Measurements from ENCODE around the gene BAZ2A. TPM values are rescaled to one million over a fixed set of nuclear protein-coding genes. Genes with fewer than 3 reads are reported as not detected.

BAZ2A gene
- total and polyA plus RNA-seq, 12 donors: 21.9 to 115 (median 72.4) TPM

- intact Hi-C loops (cut with DNase I): loop anchor here in 1 of 2 donors (10.0 kb wide), 1 partner anchor 121 kb away; no protein-coding TSS in a partner anchor
- TF ChIP-seq CTCF (IDR thresholded peaks at IDR 0.05) (peak in 1 of 6 experiments; percentile 7), POLR2A (IDR thresholded peaks at IDR 0.05) (peak in 1 of 2 donors; percentile 78)
- Histone ChIP-seq H3K27ac (peak overlapping the region; percentile 61 to 96 (median 94)), H3K36me3 (replicated peaks in 1 of 2) (peaks cover 0 to 39% of the 10 kb centered on the region in 2 donors), H3K27me3 (no peaks in the 10 kb centered on the region), H3K9me3 (replicated peaks in 1 of 3) (no peaks in the 10 kb centered on the region), H3K4me3 (peak overlapping the region; percentile 7 to 84 (median 72)), H3K4me1 (replicated peaks in 1 of 2) (peaks cover 34 to 48% of the 10 kb centered on the region in 2 donors)
- 0 to 2% (median 1%) methylated on average over 13 to 20 of the region's 20 CpGs for WGBS, 4 donors
- DNase-seq: peak; percentile 90 to 97 (median 93)
These were observed 5.9 kb upstream of the BAZ2A start for GRCh38 chr12:56635806-56636674.

GRCh38 chr12:56634837-56635791 lies 5.0 kb upstream of the BAZ2A start:
- H3K36me3 ChIP-seq (replicated peaks in 1 of 2): peaks cover 0 to 30% of the 10 kb centered on the region in 2 donors
- H3K9me3 ChIP-seq (replicated peaks in 1 of 3): no peaks in the 10 kb centered on the region
- 0 to 1% (median 1%) methylated on average over 23 to 47 of the region's 47 CpGs for WGBS, 4 donors
- peak overlapping the region; percentile 61 to 96 (median 94) for H3K27ac ChIP-seq
- DNase-seq: peak; percentile 81 to 92 (median 87)
- peaks cover 38 to 54% of the 10 kb centered on the region in 2 donors for H3K4me1 ChIP-seq (replicated peaks in 1 of 2)
- peak overlapping the region; percentile 26 to 84 (median 70) for H3K4me3 ChIP-seq
- intact Hi-C loops (cut with DNase I): loop anchor here (5.0 to 10.0 kb wide), 3 partner anchors 38 to 120 kb away; partner anchors contain the start of gene PTGES3 (in 1 of the 2)
- no peaks in the 10 kb centered on the region for H3K27me3 ChIP-seq
- peak; percentile 8 to 58 (median 46) for TF ChIP-seq CTCF (IDR thresholded peaks at IDR 0.05)
- TF ChIP-seq POLR2A (IDR thresholded peaks at IDR 0.05): peak; percentile 39 to 87

GRCh38 chr12:56634242-56634836 lies 4.2 kb upstream of the BAZ2A start:
- 1 to 2% (median 2%) methylated on average over 17 to 27 of the region's 27 CpGs for WGBS, 4 donors
- Histone ChIP-seq H3K9me3 (replicated peaks in 1 of 3) (no peaks in the 10 kb centered on the region), H3K4me1 (replicated peaks in 1 of 2) (peaks cover 38 to 54% of the 10 kb centered on the region in 2 donors), H3K4me3 (peak overlapping the region; percentile 26 to 84 (median 70)), H3K27ac (peak overlapping the region in 4 of 5 donors; percentile 85 to 96 (median 94)), H3K27me3 (no peaks in the 10 kb centered on the region), H3K36me3 (replicated peaks in 1 of 2) (peaks cover 0 to 22% of the 10 kb centered on the region in 2 donors)
- DNase-seq: peak in 6 of 7 donors; percentile 46 to 63 (median 51)
- intact Hi-C loops (cut with DNase I): loop anchor here (5.0 to 10.0 kb wide), 3 partner anchors 37 to 120 kb away; partner anchors contain the start of gene PTGES3 (in 1 of the 2)
- TF ChIP-seq POLR2A (IDR thresholded peaks at IDR 0.05) (no peak), CTCF (IDR thresholded peaks at IDR 0.05) (no peak)
